Measurements from ENCODE around the gene LOXL1.

GRCh38 chr15:73899197-73900094 is 26.8 kb upstream of the LOXL1 start:
- TF ChIP-seq CTCF (conservative IDR thresholded peaks at IDR 0.05; ENCODE audit: low read depth, low read length) (no peak), EZH2phosphoT487 (IDR thresholded peaks at IDR 0.05; ENCODE audit: borderline replicate concordance, low read length) (no peak), EZH2 (IDR thresholded peaks at IDR 0.05; ENCODE audit: low read length, unreplicated experiment) (no peak)

Data from PC-3 (cell line).